Measurements from ENCODE around the gene TEX52. TPM values are rescaled to one million over a fixed set of nuclear protein-coding genes. Genes with fewer than 3 reads are reported as not detected.

TEX52 gene
- polyA plus RNA-seq, 3 donors: not detected

DNA sequence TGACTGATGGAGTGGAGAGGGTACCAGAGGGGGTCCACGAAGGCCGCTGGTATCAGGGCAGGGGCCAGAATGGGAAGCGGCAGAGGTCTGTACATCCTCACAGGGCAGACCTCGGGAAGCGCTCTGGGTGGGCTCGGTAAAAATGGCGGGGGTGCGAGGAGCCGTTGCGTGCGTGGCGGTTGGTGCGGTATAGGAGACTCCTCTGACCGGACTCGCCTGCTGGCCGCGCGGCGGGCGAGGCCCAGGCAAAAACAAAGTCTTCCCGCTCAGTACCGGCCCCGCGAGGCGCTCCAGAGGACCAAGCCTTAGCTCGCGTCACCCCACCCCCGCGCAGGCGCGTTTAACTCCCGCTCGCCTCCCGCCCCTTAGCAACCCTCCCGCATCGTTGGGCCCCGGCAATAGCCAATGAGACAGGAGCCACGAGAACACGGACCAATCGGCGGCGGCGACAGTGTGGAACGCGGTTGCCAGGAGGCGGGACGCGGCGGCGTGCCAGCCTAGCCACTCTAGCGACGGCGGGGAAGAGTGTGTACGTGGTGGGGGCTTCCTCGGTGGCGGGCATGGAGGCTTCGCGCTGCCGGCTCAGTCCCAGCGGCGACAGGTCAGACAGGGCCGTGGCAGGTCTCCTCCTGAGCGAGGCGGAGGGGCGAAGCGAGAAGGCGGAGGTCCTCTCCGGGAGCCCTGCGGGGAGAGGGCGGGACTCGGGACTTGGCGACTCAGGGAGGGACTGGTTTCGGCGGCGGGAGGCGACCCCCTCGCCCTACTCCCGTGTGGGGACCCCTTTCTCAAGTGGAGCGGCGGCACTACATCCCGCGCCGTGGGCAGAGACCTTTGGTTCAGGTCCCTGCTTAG is 33.8 kb upstream of the TEX52 start, which contains the start of gene TULP3:
TULP3 (plus strand) TSS at position 504 of the 852 bp plus-strand sequence; CDS start at position 561, 57 bp downstream.
- H3K79me2 ChIP-seq (ENCODE audit: insufficient read depth, low read length): peaks cover 4% of the 10 kb centered on the region
- under 1% methylated on average over 75 of the region's 83 CpGs for WGBS (ENCODE audit: insufficient coverage)

DNA sequence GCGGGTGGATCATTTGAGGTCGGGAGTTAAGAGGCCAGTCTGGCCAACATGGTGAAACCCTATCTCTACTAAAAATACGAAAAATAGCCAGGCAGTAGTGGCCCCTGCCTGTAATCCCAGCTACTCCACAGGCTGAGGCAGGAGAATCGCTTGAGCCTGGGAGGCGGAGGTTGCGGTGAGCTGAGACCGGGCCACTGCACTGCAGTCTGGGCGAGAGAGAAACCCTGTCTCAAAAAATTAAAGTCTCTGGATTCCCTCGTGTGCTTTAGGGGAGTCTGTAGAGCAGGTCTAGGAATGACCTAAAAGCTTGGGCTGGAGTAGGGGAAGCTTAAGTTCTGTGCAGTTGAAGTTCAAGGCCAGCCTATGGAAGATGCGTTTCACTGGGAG is 33.2 kb upstream of the TEX52 start:
- intact Hi-C loops (cut with micrococcal nuclease): loop anchor here in 1 of 2 donors (2.0 kb wide), 1 partner anchor 13 kb away; the partner anchor contains the start of genes FOXM1 and RHNO1
- Histone ChIP-seq H3K27ac (ENCODE audit: low read depth in 1 of 2, low read length in 2 of 2) (peak overlapping the region in 1 of 2 donors; percentile 49), H3K4me1 (ENCODE audit: control insufficient read depth in 1 of 2, insufficient read depth in 2 of 2, low read length in 2 of 2) (peaks cover 12 to 17% of the 10 kb centered on the region in 2 donors), H3K4me3 (replicated peaks in 1 of 3; ENCODE audit: low read depth in 2 of 3, low read length in 3 of 3) (peak overlapping the region; percentile 53 to 90 (median 81)), H3K79me2 (ENCODE audit: insufficient read depth, low read length) (peaks cover 6% of the 10 kb centered on the region), H3K9ac (ENCODE audit: insufficient read depth, low read length, poor library complexity, severe bottlenecking) (peak overlapping the region; percentile 50), H3K27me3 (ENCODE audit: control insufficient read depth in 2 of 2, insufficient read depth in 2 of 2, low read length in 2 of 2) (peaks cover 0 to 4% of the 10 kb centered on the region in 2 donors), H3K36me3 (replicated peaks in 1 of 2; ENCODE audit: control insufficient read depth in 1 of 2, insufficient read depth in 2 of 2, low read length in 2 of 2) (peaks cover 0 to 17% of the 10 kb centered on the region in 2 donors), H3K9me3 (replicated peaks in 1 of 2; ENCODE audit: control insufficient read depth in 1 of 2, insufficient read depth in 1 of 2, low read length in 2 of 2) (no peaks in the 10 kb centered on the region), H4K20me1 (ENCODE audit: insufficient read depth, low read length) (no peaks in the 10 kb centered on the region), H2AFZ (ENCODE audit: insufficient read depth, low read depth, low read length, poor library complexity, severe bottlenecking) (peak overlapping the region; percentile 97), H3K4me2 (replicated peaks; ENCODE audit: extremely low read depth, low read length, poor library complexity, severe bottlenecking) (peak overlapping the region; percentile 100)
- H3K9me3 Mint-ChIP-seq: no peaks in the 10 kb centered on the region
- peaks cover 15% of the 10 kb centered on the region for H3K4me1 Mint-ChIP-seq
- H3K27me3 Mint-ChIP-seq (ENCODE audit: low read depth in 3 of 3): peaks cover 4 to 14% (median 13%) of the 10 kb centered on the region in 3 donors
- 79% methylated on average over 10 of the region's 10 CpGs for WGBS (ENCODE audit: insufficient coverage)
- H3K36me3 Mint-ChIP-seq: peaks cover 15 to 22% of the 10 kb centered on the region in 2 donors
- TF ChIP-seq, protein P1, sequence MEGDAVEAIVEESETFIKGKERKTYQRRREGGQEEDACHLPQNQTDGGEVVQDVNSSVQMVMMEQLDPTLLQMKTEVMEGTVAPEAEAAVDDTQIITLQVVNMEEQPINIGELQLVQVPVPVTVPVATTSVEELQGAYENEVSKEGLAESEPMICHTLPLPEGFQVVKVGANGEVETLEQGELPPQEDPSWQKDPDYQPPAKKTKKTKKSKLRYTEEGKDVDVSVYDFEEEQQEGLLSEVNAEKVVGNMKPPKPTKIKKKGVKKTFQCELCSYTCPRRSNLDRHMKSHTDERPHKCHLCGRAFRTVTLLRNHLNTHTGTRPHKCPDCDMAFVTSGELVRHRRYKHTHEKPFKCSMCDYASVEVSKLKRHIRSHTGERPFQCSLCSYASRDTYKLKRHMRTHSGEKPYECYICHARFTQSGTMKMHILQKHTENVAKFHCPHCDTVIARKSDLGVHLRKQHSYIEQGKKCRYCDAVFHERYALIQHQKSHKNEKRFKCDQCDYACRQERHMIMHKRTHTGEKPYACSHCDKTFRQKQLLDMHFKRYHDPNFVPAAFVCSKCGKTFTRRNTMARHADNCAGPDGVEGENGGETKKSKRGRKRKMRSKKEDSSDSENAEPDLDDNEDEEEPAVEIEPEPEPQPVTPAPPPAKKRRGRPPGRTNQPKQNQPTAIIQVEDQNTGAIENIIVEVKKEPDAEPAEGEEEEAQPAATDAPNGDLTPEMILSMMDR (IDR thresholded peaks at IDR 0.05): no peak
- no peak for DNase-seq
- peak overlapping the region; percentile 95 to 96 for H3K4me3 Mint-ChIP-seq
- peak overlapping the region; percentile 57 to 89 (median 70) for H3K27ac Mint-ChIP-seq

More for the DNA sequence above, 33.8 kb upstream of the TEX52 start, which contains the start of gene TULP3:
- H3K9me3 Mint-ChIP-seq: no peaks in the 10 kb centered on the region
- peak within 1 kb of the TSS; percentile 53 to 90 (median 81) for H3K4me3 ChIP-seq (replicated peaks in 1 of 3; ENCODE audit: low read depth in 2 of 3, low read length in 3 of 3)
- H3K4me2 ChIP-seq (replicated peaks; ENCODE audit: extremely low read depth, low read length, poor library complexity, severe bottlenecking): peak within 1 kb of the TSS; percentile 100
- intact Hi-C loops (cut with micrococcal nuclease): loop anchor here in 1 of 2 donors (2.0 kb wide), 1 partner anchor 14 kb away; the partner anchor contains the start of genes FOXM1 and RHNO1
- H3K4me1 ChIP-seq (ENCODE audit: control insufficient read depth in 1 of 2, insufficient read depth in 2 of 2, low read length in 2 of 2): peaks cover 12 to 17% of the 10 kb centered on the region in 2 donors
- peaks cover 15 to 18% of the 10 kb centered on the region in 2 donors for H3K36me3 Mint-ChIP-seq
- H3K27ac Mint-ChIP-seq: peak within 1 kb of the TSS; percentile 59 to 91 (median 77)
- peak within 1 kb of the TSS; percentile 97 for H2AFZ ChIP-seq (ENCODE audit: insufficient read depth, low read depth, low read length, poor library complexity, severe bottlenecking)
- no peaks in the 10 kb centered on the region for H3K9me3 ChIP-seq (replicated peaks in 1 of 2; ENCODE audit: control insufficient read depth in 1 of 2, insufficient read depth in 1 of 2, low read length in 2 of 2)
- peak within 1 kb of the TSS in 1 of 2 donors; percentile 49 for H3K27ac ChIP-seq (ENCODE audit: low read depth in 1 of 2, low read length in 2 of 2)
- peak within 1 kb of the TSS; percentile 95 to 96 for H3K4me3 Mint-ChIP-seq
- peaks cover 4 to 13% (median 11%) of the 10 kb centered on the region in 3 donors for H3K27me3 Mint-ChIP-seq (ENCODE audit: low read depth in 3 of 3)
- peaks cover 13% of the 10 kb centered on the region for H3K4me1 Mint-ChIP-seq
- peaks cover 0 to 4% of the 10 kb centered on the region in 2 donors for H3K27me3 ChIP-seq (ENCODE audit: control insufficient read depth in 2 of 2, insufficient read depth in 2 of 2, low read length in 2 of 2)
- TF ChIP-seq, protein P1 (IDR thresholded peaks at IDR 0.05): peak; percentile 11
- H3K36me3 ChIP-seq (replicated peaks in 1 of 2; ENCODE audit: control insufficient read depth in 1 of 2, insufficient read depth in 2 of 2, low read length in 2 of 2): peaks cover 0 to 17% of the 10 kb centered on the region in 2 donors
- DNase-seq: peak; percentile 96
- H3K9ac ChIP-seq (ENCODE audit: insufficient read depth, low read length, poor library complexity, severe bottlenecking): peak within 1 kb of the TSS; percentile 60
- no peaks in the 10 kb centered on the region for H4K20me1 ChIP-seq (ENCODE audit: insufficient read depth, low read length)
